Measurements from ENCODE around the gene ARF3.
"Not testable (repeated sequence)": the region's sequence is repeated elsewhere in the genome, so short reads cannot be mapped to it uniquely, and the experiment has no call there.

Gene ARF3

GRCh38 chr12:48924617-48925303 is 32.5 kb downstream of the ARF3 start:
- H3K27me3 Mint-ChIP-seq (ENCODE audit: low read depth): no peaks in the 10 kb centered on the region

GRCh38 chr12:48923117-48923516 is 34.2 kb downstream of the ARF3 start:
- Mint-ChIP-seq H3K9me3 (no peaks in the 10 kb centered on the region), H3K4me1 (no peaks in the 10 kb centered on the region), H3K27ac (no peak overlapping the region), H3K4me3 (peak overlapping the region in 1 of 3 experiments; percentile 65), H3K36me3 (ENCODE audit: low read depth) (peaks cover 34% of the 10 kb centered on the region), H3K27me3 (ENCODE audit: low read depth) (no peaks in the 10 kb centered on the region)
- TF ChIP-seq, protein P1, sequence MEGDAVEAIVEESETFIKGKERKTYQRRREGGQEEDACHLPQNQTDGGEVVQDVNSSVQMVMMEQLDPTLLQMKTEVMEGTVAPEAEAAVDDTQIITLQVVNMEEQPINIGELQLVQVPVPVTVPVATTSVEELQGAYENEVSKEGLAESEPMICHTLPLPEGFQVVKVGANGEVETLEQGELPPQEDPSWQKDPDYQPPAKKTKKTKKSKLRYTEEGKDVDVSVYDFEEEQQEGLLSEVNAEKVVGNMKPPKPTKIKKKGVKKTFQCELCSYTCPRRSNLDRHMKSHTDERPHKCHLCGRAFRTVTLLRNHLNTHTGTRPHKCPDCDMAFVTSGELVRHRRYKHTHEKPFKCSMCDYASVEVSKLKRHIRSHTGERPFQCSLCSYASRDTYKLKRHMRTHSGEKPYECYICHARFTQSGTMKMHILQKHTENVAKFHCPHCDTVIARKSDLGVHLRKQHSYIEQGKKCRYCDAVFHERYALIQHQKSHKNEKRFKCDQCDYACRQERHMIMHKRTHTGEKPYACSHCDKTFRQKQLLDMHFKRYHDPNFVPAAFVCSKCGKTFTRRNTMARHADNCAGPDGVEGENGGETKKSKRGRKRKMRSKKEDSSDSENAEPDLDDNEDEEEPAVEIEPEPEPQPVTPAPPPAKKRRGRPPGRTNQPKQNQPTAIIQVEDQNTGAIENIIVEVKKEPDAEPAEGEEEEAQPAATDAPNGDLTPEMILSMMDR (IDR thresholded peaks at IDR 0.05; ENCODE audit: unreplicated experiment in 3 of 3): no peak

More at GRCh38 chr12:48924617-48925303, 32.5 kb downstream of the ARF3 start:
- Mint-ChIP-seq H3K27ac (no peak overlapping the region), H3K36me3 (ENCODE audit: low read depth) (peaks cover 39% of the 10 kb centered on the region), H3K4me3 (peak overlapping the region; percentile 85 to 92 (median 90)), H3K4me1 (no peaks in the 10 kb centered on the region), H3K9me3 (no peaks in the 10 kb centered on the region)
- TF ChIP-seq, protein P1 (IDR thresholded peaks at IDR 0.05; ENCODE audit: unreplicated experiment in 3 of 3): peak; percentile 57 to 65 (median 64)

- Mint-ChIP-seq H3K4me1 (no peaks in the 10 kb centered on the region), H3K27me3 (ENCODE audit: low read depth) (no peaks in the 10 kb centered on the region), H3K36me3 (ENCODE audit: low read depth) (peaks cover 37% of the 10 kb centered on the region), H3K27ac (no peak overlapping the region), H3K4me3 (no peak overlapping the region), H3K9me3 (no peaks in the 10 kb centered on the region)
- TF ChIP-seq, protein P1 (IDR thresholded peaks at IDR 0.05; ENCODE audit: unreplicated experiment in 3 of 3): no peak
Observed at GRCh38 chr12:48917857-48918537, 39.3 kb downstream of the ARF3 start.

DNA sequence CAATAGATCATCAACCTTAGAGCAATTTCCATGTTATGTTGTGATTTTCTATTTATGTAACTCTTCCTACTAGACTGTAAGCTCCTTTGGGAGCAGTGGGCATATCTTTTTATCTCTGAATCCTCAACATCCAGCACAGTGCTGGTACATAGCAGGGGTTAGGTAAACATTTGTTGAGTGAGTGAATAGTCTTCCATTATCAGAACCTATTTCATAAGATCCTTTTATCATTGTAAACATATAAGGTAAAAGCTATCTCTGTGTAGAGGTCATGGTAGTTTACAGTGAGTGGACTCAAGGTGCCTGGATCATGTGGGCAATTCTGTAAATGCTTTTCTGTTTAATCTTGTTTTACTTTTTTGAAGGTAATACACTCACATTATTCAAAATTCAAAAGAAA is 47.1 kb downstream of the ARF3 start:
- Mint-ChIP-seq H3K27ac (no peak overlapping the region), H3K36me3 (ENCODE audit: low read depth) (no peaks in the 10 kb centered on the region), H3K9me3 (no peaks in the 10 kb centered on the region), H3K4me1 (no peaks in the 10 kb centered on the region), H3K27me3 (ENCODE audit: low read depth) (no peaks in the 10 kb centered on the region), H3K4me3 (no peak overlapping the region)
- TF ChIP-seq, protein P1 (IDR thresholded peaks at IDR 0.05; ENCODE audit: unreplicated experiment in 3 of 3): no peak

GRCh38 chr12:48909698-48910097 is 47.6 kb downstream of the ARF3 start:
- not testable (repeated sequence) for H3K27me3 Mint-ChIP-seq (ENCODE audit: low read depth); H3K4me1 Mint-ChIP-seq; H3K4me3 Mint-ChIP-seq; H3K27ac Mint-ChIP-seq; H3K36me3 Mint-ChIP-seq (ENCODE audit: low read depth); H3K9me3 Mint-ChIP-seq

- Mint-ChIP-seq H3K4me1 (no peaks in the 10 kb centered on the region), H3K9me3 (no peaks in the 10 kb centered on the region), H3K4me3 (no peak overlapping the region), H3K36me3 (ENCODE audit: low read depth) (no peaks in the 10 kb centered on the region), H3K27me3 (ENCODE audit: low read depth) (no peaks in the 10 kb centered on the region), H3K27ac (peak overlapping the region in 1 of 3 experiments; percentile 4)
- TF ChIP-seq, protein P1 (IDR thresholded peaks at IDR 0.05; ENCODE audit: unreplicated experiment in 3 of 3): no peak
Observed at GRCh38 chr12:48907245-48907644, 50.0 kb downstream of the ARF3 start.

Data from nephron (organoid).